ENCODE measurements around the gene NOL4L. TPM values are rescaled to one million over a fixed set of nuclear protein-coding genes. Genes with fewer than 3 reads are reported as not detected.

NOL4L gene
- total and polyA plus RNA-seq, 4 donors: 7.9 to 20.6 (median 12.2) TPM

DNA sequence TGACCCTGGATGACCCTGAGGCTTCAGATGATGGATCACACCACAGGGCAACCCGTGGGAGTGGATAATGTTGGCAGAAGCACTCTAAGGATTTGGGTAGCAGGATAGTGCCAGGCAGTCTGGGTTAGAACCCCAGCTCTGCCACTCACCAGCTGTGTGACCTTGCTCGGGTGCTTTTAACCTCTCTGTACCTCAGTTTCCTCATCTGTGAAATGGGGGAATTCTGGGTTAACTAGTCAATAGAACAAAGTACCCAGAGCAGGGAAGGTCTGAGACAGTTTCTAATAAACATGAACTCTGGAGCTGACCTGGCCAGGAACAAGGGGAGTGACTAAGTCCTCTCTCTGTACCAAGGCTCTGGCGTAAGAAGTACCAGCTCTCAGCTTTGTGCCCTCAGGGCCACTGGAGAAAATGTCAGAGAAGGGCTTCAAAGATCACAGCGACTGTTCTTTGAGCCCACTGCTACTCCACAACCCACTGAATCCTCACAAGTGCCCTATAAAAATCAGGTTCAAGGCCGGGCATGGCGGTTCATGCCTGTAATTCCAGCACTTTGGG is 14.7 kb upstream of the NOL4L start:
- TF ChIP-seq, protein P1, sequence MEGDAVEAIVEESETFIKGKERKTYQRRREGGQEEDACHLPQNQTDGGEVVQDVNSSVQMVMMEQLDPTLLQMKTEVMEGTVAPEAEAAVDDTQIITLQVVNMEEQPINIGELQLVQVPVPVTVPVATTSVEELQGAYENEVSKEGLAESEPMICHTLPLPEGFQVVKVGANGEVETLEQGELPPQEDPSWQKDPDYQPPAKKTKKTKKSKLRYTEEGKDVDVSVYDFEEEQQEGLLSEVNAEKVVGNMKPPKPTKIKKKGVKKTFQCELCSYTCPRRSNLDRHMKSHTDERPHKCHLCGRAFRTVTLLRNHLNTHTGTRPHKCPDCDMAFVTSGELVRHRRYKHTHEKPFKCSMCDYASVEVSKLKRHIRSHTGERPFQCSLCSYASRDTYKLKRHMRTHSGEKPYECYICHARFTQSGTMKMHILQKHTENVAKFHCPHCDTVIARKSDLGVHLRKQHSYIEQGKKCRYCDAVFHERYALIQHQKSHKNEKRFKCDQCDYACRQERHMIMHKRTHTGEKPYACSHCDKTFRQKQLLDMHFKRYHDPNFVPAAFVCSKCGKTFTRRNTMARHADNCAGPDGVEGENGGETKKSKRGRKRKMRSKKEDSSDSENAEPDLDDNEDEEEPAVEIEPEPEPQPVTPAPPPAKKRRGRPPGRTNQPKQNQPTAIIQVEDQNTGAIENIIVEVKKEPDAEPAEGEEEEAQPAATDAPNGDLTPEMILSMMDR (IDR thresholded peaks at IDR 0.05; ENCODE audit: control extremely low read depth, extremely low read depth): no peak
- no peaks in the 10 kb centered on the region for H3K36me3 ChIP-seq (ENCODE audit: control insufficient read depth in 4 of 4, insufficient read depth in 4 of 4, low read length in 4 of 4)
- no peak overlapping the region for H3K27ac ChIP-seq (ENCODE audit: low read depth in 1 of 2, low read length in 1 of 2)
- H3K9ac ChIP-seq (ENCODE audit: insufficient read depth in 1 of 2, low read length in 2 of 2): no peak overlapping the region
- ATAC-seq (ENCODE audit: insufficient read depth, low FRiP score) (no peak), DNase-seq (no peak)
- 88 to 94% methylated on average over 6 of the region's 6 CpGs for WGBS, 2 donors
- peaks cover 0 to 1% (median 0%) of the 10 kb centered on the region in 5 donors for H3K4me1 ChIP-seq (ENCODE audit: control insufficient read depth in 5 of 5, insufficient read depth in 5 of 5, low read length in 5 of 5)
- no peaks in the 10 kb centered on the region for H3K9me3 ChIP-seq (ENCODE audit: control insufficient read depth in 4 of 4, insufficient read depth in 3 of 4, low read length in 3 of 4)
- no peak overlapping the region for H3K4me3 ChIP-seq
- H3K27me3 ChIP-seq (ENCODE audit: control insufficient read depth in 3 of 3, insufficient read depth in 3 of 3, low read length in 2 of 3): peaks cover 0 to 6% (median 3%) of the 10 kb centered on the region in 3 donors

DNA sequence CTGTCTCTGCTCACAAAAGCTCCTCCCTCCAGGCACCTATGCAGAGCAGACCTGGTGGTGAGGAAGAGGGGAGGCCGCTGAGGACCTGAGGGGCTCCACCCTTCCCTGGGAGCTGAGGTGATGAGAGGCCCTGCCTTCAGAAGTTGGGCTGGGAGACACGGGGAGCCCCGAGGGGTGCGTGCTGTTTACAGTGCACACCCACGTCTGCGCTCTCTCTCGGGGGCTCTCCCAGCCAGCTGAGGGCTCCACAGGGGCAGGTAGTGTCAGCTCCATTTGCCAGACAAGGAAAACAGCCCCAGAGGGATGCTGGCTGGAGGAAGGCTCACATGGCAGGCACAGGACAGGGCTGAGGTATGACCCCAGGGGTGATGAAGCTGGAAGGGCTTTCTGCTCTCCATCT is 13.5 kb upstream of the NOL4L start:
- 69 to 76% methylated on average over 7 of the region's 7 CpGs for WGBS, 2 donors
- no peaks in the 10 kb centered on the region for H3K9me3 ChIP-seq (ENCODE audit: control insufficient read depth in 4 of 4, insufficient read depth in 3 of 4, low read length in 3 of 4)

DNA sequence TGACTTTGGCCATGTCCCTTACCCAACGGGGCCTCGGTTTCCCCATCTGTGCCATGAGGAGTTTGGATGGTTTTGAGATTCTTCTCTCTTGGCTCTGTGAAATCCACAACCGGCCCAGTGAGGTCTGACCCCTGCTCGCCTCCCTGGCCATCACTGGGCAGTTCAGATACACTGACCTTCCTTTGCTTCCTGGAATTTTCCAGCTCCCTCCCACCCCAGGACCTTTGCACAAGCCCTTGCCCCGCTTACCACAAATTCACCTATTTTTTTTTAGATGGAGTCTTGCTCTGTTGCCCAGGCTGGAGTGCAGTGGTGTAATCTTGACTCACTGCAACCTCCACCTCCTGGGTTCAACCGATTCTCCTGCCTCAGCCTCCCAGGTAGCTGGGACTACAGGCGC is 12.6 kb upstream of the NOL4L start:
- no peak overlapping the region for H3K9ac ChIP-seq (ENCODE audit: insufficient read depth in 1 of 2, low read length in 2 of 2)
- no peaks in the 10 kb centered on the region for H3K36me3 ChIP-seq (ENCODE audit: control insufficient read depth in 4 of 4, insufficient read depth in 4 of 4, low read length in 4 of 4)
- H3K4me3 ChIP-seq: no peak overlapping the region
- WGBS, 2 donors: 68 to 83% methylated on average over 7 of the region's 7 CpGs
- no peak overlapping the region for H3K27ac ChIP-seq (ENCODE audit: low read depth in 1 of 2, low read length in 1 of 2)
- TF ChIP-seq, protein P1 (IDR thresholded peaks at IDR 0.05; ENCODE audit: control extremely low read depth, extremely low read depth): no peak
- H3K27me3 ChIP-seq (ENCODE audit: control insufficient read depth in 3 of 3, insufficient read depth in 3 of 3, low read length in 2 of 3): no peaks in the 10 kb centered on the region
- ATAC-seq (ENCODE audit: insufficient read depth, low FRiP score): no peak
- DNase-seq: no peak
- H3K9me3 ChIP-seq (ENCODE audit: control insufficient read depth in 4 of 4, insufficient read depth in 3 of 4, low read length in 3 of 4): no peaks in the 10 kb centered on the region
- no peaks in the 10 kb centered on the region for H3K4me1 ChIP-seq (ENCODE audit: control insufficient read depth in 5 of 5, insufficient read depth in 5 of 5, low read length in 5 of 5)

More for the DNA sequence above, 13.5 kb upstream of the NOL4L start:
- TF ChIP-seq, protein P1 (IDR thresholded peaks at IDR 0.05; ENCODE audit: control extremely low read depth, extremely low read depth): no peak
- no peaks in the 10 kb centered on the region for H3K4me1 ChIP-seq (ENCODE audit: control insufficient read depth in 5 of 5, insufficient read depth in 5 of 5, low read length in 5 of 5)
- H3K4me3 ChIP-seq: no peak overlapping the region
- H3K9ac ChIP-seq (ENCODE audit: insufficient read depth in 1 of 2, low read length in 2 of 2): no peak overlapping the region
- ATAC-seq (ENCODE audit: insufficient read depth, low FRiP score): no peak
- H3K27me3 ChIP-seq (ENCODE audit: control insufficient read depth in 3 of 3, insufficient read depth in 3 of 3, low read length in 2 of 3): no peaks in the 10 kb centered on the region
- DNase-seq: no peak
- H3K36me3 ChIP-seq (ENCODE audit: control insufficient read depth in 4 of 4, insufficient read depth in 4 of 4, low read length in 4 of 4): no peaks in the 10 kb centered on the region
- no peak overlapping the region for H3K27ac ChIP-seq (ENCODE audit: low read depth in 1 of 2, low read length in 1 of 2)

All from lung (tissue), 12 donors.